ENCODE results near the gene RGL1.

RGL1 gene

GRCh38 chr1:183926983-183927382, 122.1 kb downstream of the RGL1 start:
- DNase-seq, result no peak

DNA sequence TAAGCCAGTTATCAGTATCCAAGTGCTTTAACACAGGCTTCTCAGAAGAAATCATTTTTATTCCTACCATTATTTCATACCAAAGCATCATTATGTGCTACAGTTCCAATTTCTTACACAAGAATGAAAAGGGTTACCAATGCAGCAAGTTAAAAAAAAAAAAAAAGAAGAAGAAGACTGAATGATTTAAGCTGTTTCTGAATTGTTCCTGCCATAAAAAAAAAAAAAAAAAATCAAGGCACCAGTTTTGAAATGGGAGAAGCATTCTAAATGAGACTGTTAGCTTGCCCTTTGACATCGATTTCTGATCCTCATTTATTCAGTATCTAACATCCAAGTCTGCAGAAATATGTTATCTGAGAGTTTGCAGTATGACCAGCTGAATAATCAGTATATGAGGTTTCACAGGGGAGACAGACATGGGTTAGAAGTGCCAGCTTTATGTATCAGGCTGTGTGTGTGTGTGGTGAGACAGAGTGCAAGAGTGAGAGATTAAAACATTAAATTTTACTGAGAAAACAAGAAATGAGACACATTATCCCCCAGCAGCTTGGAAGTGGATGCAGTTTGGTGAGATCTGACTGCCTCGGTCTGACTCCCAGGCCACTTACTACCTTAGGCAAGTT, 126.8 kb downstream of the RGL1 start:
- DNase-seq, result no peak

GRCh38 chr1:183932412-183932811, 127.5 kb downstream of the RGL1 start:
- DNase-seq, result no peak

- no peak for DNase-seq
These were observed 128.7 kb downstream of the RGL1 start for GRCh38 chr1:183933528-183934179.

DNA sequence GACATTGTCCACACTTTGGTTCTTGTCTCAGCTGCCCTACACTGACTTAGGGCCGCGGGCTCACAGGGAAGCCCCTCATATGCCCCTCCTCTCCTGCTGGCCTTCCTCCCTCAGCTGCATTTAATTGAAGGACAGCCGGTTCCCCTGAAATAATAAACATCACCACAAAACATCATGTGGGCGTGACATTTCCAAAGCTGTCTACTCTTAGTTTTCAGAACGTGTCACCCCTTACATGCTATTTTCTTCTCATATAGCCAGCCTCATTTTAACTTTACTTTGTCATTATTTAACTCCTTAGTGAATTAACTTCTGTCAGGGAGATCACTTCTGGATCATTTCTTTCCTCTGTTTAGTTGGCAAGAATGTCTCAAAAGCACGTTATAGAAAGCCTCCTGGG, 129.4 kb downstream of the RGL1 start:
- DNase-seq, result no peak

DNA sequence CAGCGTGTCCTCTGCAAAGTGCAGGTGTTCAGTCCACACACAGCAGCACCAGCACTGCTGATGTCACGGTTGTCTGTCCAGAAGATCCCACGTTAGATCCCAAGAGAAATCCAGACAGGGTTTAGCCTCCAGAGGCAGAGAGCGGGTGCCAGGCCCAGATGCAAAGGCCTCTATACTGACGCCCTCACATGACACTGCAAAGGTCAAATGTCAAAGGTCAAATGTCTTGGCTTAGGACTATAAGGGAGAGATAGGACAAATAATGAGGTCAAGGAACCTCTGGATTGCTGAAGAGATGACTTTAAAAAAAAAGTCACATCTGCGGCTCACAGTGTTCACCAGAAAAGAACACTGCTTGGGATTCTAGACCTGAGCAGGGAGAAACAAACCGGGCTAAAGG, 131.1 kb downstream of the RGL1 start:
- no peak for DNase-seq

GRCh38 chr1:183936791-183937190, 131.9 kb downstream of the RGL1 start:
- no peak for DNase-seq

DNA sequence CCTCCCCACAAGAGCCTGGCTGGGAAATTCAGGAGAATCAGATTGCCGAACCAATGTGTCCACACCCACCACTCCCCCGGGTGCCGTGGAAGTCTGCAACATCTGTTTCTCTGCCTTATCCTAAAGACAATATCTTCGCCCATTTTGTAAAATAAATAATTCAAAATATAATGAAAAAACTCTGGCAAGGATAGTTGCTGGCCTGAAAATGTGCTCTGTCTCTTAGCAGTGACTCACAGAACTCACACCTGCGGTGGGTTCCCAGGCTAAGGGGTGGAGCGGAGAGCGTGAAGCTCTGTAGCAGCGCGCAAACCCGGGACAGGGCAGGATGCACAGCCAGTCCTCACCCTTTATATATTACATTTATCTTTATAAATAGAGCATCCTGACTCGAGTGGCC, 132.7 kb downstream of the RGL1 start:
- no peak for DNase-seq

DNA sequence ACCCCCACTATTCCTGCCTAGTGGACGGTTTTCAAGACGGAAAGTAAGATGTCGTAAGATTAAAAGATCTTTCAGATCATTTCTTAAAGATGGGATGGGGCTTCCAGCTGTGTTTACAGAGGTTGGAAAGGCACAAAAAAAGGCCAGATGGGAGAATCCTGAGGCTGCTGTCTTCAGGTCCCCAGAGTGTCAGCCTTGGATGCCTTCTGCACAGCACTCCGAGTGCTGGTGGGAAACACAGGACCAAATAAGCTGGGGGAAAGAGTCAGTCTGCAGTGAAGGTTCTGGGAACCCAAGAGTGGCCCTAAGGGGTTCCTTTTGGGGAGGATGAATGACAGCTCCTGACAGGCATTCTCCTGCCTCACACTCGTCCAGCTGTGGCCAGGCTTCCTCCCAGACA, 136.1 kb downstream of the RGL1 start:
- no peak for DNase-seq

- DNase-seq, result peak; percentile 62
These were observed 138.2 kb downstream of the RGL1 start for GRCh38 chr1:183942933-183943693.

GRCh38 chr1:183945428-183946319, 140.8 kb downstream of the RGL1 start:
- no peak for DNase-seq

DNA sequence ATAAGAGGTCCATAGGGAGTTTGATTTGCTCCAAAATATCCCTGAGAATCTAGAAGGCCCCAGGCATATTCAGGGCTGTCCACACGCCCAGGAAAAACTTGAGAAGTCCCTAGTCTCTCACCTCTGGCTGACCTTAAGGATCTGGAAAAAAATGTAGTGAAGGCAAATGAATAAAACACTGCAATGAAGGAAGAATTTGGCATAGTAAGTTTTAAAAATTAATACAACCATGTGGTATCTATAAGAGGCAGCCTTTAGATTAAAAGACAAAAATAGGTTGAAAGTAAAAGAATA, 141.3 kb downstream of the RGL1 start:
- DNase-seq, result no peak

DNA sequence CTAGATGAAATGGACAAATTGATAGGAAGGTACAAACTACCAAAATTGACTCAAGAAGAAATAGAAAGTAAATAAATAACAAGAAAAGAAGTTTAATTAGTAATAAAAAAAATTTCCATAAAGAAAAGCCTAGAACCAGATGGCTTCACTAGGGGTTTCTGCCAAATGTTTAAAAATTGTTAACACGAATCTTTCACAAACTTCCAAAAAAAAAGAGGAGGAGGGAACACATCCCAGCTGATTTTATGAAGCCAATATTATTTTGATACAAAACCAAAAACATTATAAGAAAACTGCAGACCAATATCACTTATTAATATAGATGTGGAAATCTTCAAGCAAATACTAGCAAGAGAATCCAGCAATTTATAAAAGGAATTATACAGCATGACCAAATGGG, 143.1 kb downstream of the RGL1 start:
- DNase-seq, result no peak

DNA sequence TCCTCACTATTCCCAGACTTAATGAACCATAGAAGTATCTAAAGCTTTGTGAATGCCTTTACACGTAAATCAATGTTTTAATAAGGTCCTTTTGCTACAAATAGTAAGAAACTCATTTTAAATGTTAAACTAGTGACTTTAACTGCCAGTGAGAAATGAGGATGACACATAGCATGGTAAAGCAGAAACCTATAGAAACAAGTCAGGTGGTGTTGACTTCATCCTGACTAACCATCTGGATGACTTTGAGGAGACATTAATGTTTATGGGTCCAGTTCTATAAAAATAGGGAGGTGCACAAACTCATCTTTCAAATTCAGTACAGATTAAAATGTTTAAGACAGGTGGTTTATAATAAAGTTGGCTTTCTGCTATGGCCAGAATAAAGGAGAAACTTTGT, 147.2 kb downstream of the RGL1 start:
- DNase-seq, result no peak

GRCh38 chr1:183953031-183953430, 148.1 kb downstream of the RGL1 start:
- no peak for DNase-seq

- no peak for DNase-seq
These were observed 149.6 kb downstream of the RGL1 start for GRCh38 chr1:183954496-183954895.

DNA sequence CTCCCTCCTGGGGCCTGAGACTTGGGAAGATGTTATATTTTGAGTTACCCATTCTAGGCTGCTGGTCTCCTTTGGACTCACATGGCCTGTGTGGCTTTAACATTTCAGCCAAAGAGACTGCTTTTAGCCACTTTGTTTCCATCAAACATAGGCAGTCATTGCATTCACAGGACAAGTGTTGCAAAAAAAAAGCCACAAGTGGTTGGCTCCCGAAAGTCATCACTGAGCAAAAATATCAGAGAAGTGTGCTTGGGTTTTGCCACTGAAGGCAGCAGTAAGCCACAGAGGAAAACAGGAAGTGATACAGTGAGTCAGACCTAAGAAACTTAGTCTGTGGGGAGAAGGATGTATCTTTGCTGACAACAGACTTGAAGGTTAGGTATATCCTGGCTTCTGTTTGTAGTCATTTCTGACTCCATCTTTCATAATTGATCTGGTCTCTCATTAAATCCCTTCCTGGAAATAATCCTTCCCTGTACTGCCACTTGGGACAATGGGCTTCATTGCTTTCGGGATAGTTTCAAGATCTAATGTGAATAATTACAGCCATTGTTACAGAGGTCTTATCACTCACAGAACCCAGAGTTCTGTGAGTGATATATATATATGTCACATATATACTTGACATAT, 151.8 kb downstream of the RGL1 start:
- DNase-seq, result no peak

GRCh38 chr1:183957216-183957830, 152.4 kb downstream of the RGL1 start:
- DNase-seq, result no peak

DNA sequence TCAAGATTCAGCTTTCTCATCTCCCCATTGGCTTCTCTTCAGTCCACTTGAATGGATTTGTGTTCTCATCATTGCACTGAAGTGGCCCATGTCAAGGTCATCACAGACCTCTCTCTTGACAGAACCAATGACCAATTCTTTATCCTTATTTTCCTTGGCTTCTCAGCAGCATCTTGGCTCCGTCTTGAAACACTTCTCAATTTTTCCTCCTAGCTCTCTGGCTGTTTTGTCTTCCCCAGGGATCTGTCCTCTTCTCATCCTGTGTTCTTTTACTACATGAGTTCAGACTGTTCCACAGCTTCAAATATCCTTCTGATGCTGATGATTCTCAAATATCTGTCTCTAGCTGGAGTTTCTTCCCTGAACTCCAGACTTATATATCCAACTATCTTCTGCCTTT, 154.0 kb downstream of the RGL1 start:
- DNase-seq, result no peak

- DNase-seq, result no peak
These were observed 156.2 kb downstream of the RGL1 start for GRCh38 chr1:183961132-183961531.

DNA sequence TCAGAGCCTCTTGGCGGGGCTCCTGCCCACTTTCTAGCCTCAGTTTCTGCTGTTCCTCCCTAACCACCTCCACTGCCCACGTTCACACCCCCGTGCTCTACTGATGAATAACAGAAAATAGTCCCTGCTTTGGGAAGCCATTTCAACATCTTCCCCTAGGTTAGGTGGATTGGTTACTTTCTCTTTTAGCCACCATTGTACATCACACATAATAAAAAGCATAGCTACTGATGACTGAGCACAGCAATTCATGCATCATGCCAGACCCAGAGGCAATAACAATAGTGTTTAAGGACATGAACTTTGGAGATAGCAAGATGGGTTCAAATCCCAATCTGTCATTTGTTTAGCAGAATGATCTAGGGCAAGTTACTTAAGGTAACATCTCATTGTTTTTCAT, 158.0 kb downstream of the RGL1 start:
- DNase-seq, result no peak

DNA sequence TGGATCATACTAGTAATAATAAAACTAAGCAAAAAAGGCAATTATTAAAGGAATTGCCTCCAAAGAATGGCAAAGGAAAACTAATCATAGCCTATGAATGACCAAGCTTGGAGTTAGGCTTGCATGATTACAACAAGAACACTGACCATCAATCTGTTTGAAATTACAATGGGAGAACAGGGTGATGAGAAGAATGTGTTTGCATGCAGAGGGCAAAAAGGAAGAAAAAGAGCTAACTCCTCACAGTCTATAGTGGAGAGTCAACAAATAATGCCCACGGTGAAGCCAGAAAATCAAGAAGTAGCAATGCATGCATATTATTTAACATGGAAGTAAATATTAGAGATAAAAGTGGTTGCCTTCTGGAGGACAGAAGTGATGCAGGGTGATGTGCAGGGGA, 160.8 kb downstream of the RGL1 start:
- no peak for DNase-seq

GRCh38 chr1:183966487-183966886, 161.6 kb downstream of the RGL1 start:
- no peak for DNase-seq
